Measurements from ENCODE around the gene ARPC2.
A peak's percentile ranks its signal among the peaks of the same experiment; 100 is the strongest.

The ARPC2 gene

GRCh38 chr2:218266316-218266979 lies 49.5 kb downstream of the ARPC2 start:
- peak in 1 of 2 donors; percentile 63 for DNase-seq
- peaks cover 30 to 61% (median 48%) of the 10 kb centered on the region in 3 donors for H3K36me3 ChIP-seq
- H3K4me3 ChIP-seq = no peak overlapping the region
- H3K4me1 ChIP-seq = peaks cover 0 to 35% (median 29%) of the 10 kb centered on the region in 4 donors
- H3K27me3 ChIP-seq = no peaks in the 10 kb centered on the region
- TF ChIP-seq CTCF (IDR thresholded peaks at IDR 0.05) = no peak
- intact Hi-C loops (cut with DNase I; ENCODE audit: low total_unique reads) = loop anchor here (5.0 to 10.0 kb wide), 2 partner anchors 52 to 79 kb away; partner anchors contain the start of gene ARPC2
- H3K27ac ChIP-seq = no peak overlapping the region
- H3K9me3 ChIP-seq = no peaks in the 10 kb centered on the region

GRCh38 chr2:218267259-218267658 lies 50.3 kb downstream of the ARPC2 start:
- intact Hi-C loops (cut with DNase I; ENCODE audit: low total_unique reads) = loop anchor here (5.0 to 10.0 kb wide), 2 partner anchors 52 to 80 kb away; partner anchors contain the start of gene ARPC2
- Histone ChIP-seq H3K36me3 (peaks cover 30 to 57% (median 48%) of the 10 kb centered on the region in 3 donors), H3K9me3 (no peaks in the 10 kb centered on the region), H3K4me1 (peaks cover 0 to 39% (median 34%) of the 10 kb centered on the region in 4 donors), H3K27me3 (no peaks in the 10 kb centered on the region), H3K27ac (no peak overlapping the region), H3K4me3 (no peak overlapping the region)
- no peak for TF ChIP-seq CTCF (IDR thresholded peaks at IDR 0.05)
- DNase-seq = peak in 1 of 2 donors; percentile 21

GRCh38 chr2:218269900-218270720 lies 53.1 kb downstream of the ARPC2 start, which contains the start of the genes AAMP and PNKD:
Gene AAMP, minus strand, starts transcription at chr2:218270137. Its CDS starts 51 bp downstream, at chr2:218270086.
Gene PNKD, plus strand, starts transcription at chr2:218270519. Its CDS starts 17 bp downstream, at chr2:218270536.
- no peaks in the 10 kb centered on the region for H3K27me3 ChIP-seq
- intact Hi-C loops (cut with DNase I; ENCODE audit: low total_unique reads) = loop anchor here (5.0 to 10.0 kb wide), 2 partner anchors 55 to 83 kb away; partner anchors contain the start of gene ARPC2
- DNase-seq = peak; percentile 100
- peak in 1 of 2 experiments; percentile 26 for TF ChIP-seq CTCF (IDR thresholded peaks at IDR 0.05)
- H3K9me3 ChIP-seq = no peaks in the 10 kb centered on the region
- peaks cover 0 to 48% (median 38%) of the 10 kb centered on the region in 4 donors for H3K4me1 ChIP-seq
- peaks cover 39 to 47% (median 44%) of the 10 kb centered on the region in 3 donors for H3K36me3 ChIP-seq
- H3K27ac ChIP-seq = peak within 1 kb of the TSS; percentile 80 to 99
- H3K4me3 ChIP-seq = peak within 1 kb of the TSS; percentile 77 to 79

GRCh38 chr2:218270721-218271486 lies 53.9 kb downstream of the ARPC2 start:
- Histone ChIP-seq H3K4me1 (peaks cover 0 to 48% (median 38%) of the 10 kb centered on the region in 4 donors), H3K9me3 (no peaks in the 10 kb centered on the region), H3K27me3 (no peaks in the 10 kb centered on the region), H3K4me3 (peak overlapping the region; percentile 77 to 79), H3K27ac (peak overlapping the region; percentile 78 to 99), H3K36me3 (peaks cover 39 to 47% (median 44%) of the 10 kb centered on the region in 3 donors)
- intact Hi-C loops (cut with DNase I; ENCODE audit: low total_unique reads) = no loop called here
- no peak for TF ChIP-seq CTCF (IDR thresholded peaks at IDR 0.05)
- DNase-seq = peak; percentile 25 to 64

- no peak for TF ChIP-seq CTCF (IDR thresholded peaks at IDR 0.05)
- H3K27me3 ChIP-seq = no peaks in the 10 kb centered on the region
- H3K4me1 ChIP-seq = peaks cover 0 to 48% (median 38%) of the 10 kb centered on the region in 4 donors
- intact Hi-C loops (cut with DNase I; ENCODE audit: low total_unique reads) = no loop called here
- peak; percentile 20 to 73 for DNase-seq
- H3K36me3 ChIP-seq = peaks cover 39 to 47% (median 44%) of the 10 kb centered on the region in 3 donors
- peak overlapping the region; percentile 78 to 99 for H3K27ac ChIP-seq
- H3K9me3 ChIP-seq = no peaks in the 10 kb centered on the region
- peak overlapping the region; percentile 77 to 79 for H3K4me3 ChIP-seq
Observed at GRCh38 chr2:218271487-218271797, 54.5 kb downstream of the ARPC2 start.

Data from tibial artery (tissue), 4 donors.